SU-DHL-6 (cell line): ENCODE results near the gene EGFL8.

ENCODE experiments used
- CTCF ChIP-seq: fragments of 200-600 bp; sonication (generic); IDR thresholded peaks from one replicate; pipeline ENCODE4 v1.5.1; 2017; ENCODE audit warnings: antibody characterized with exemption, mild to moderate bottlenecking, low read length, moderate library complexity; ENCODE audit not compliant: insufficient read depth, poor library complexity, severe bottlenecking
- EZH2phosphoT487 ChIP-seq: fragments of 200-600 bp; sonication (generic), shearing (Covaris generic); conservative IDR thresholded peaks from 2 replicates; pipeline ENCODE4 v1.6.1; 2018; ENCODE audit warnings: mild to moderate bottlenecking, antibody characterized with exemption, low read length, moderate library complexity, mixed read lengths

- no peak for TF ChIP-seq CTCF
- TF ChIP-seq EZH2phosphoT487: no peak
Observed at GRCh38 chr6:32182555-32182981, 18.2 kb downstream of the EGFL8 start.
